Right renal pelvis (tissue), 4 donors: ENCODE data around the gene RBM23. TPM values are rescaled to one million over a fixed set of nuclear protein-coding genes. Genes with fewer than 3 reads are reported as not detected.
"Not testable (repeated sequence)": the region's sequence is repeated elsewhere in the genome, so short reads cannot be mapped to it uniquely, and the experiment has no call there.

Source experiments
- DNase-seq, 4 donors: peaks; one replicate each; pipeline ENCODE4 v3.0.0-alpha.2; 2013; ENCODE audit warnings: low read depth in 4 of 4, low spot score in 3 of 4, missing footprints in 1 of 4
- polyA plus RNA-seq, 4 donors: library from polyadenylated mRNA; unstranded; fragments of 120-200 nt; gene quantifications; one replicate each; pipeline ENCODE4 v1.2.1, GENCODE V29; 2013; ENCODE audit not compliant: insufficient read length in 4 of 4

The RBM23 gene
- polyA plus RNA-seq, 4 donors, result 114 to 126 (median 122) TPM

DNA sequence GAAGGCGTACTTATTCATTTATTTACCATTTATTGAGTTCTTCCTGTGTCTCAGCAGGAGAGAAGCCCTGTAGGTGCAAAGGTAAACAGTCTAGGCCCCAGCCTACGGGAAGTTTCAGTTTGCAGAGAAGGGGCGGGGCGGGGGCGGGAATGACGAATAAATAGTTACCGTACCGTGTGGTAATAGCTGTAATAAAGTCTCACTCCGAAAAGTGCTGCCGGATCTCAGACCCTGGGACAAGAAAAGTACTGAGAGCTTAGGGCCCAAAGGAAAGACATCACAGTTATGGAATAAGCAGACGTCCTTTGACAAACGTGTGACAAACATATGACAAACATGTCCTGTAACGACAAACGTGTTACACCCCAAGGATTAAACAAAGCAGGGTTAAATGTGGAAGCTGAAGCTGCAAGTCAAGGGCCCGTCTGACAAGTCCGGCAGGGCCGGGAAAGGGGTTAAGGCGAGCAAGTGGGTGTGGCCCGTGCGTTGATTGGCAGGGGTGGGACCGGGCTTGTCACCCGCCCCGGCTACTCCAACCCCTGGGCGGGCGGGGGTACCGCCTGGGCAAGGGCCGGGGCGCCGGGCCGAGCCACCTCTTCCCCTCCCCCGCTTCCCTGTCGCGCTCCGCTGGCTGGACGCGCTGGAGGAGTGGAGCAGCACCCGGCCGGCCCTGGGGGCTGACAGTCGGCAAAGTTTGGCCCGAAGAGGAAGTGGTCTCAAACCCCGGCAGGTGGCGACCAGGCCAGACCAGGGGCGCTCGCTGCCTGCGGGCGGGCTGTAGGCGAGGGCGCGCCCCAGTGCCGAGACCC lies 47.5 kb downstream of the RBM23 start, which contains the start of gene LRP10:
TSS of gene LRP10 (plus strand) at position 517 of the 809 bp plus-strand sequence. CDS start 564 bp downstream, outside the sequence.
- peak in 3 of 4 donors; percentile 82 to 86 (median 84) for DNase-seq

- no peak for DNase-seq
These were observed 48.1 kb downstream of the RBM23 start for GRCh38 chr14:22870811-22871223.

- DNase-seq, result no peak
These were observed 52.1 kb downstream of the RBM23 start for GRCh38 chr14:22866874-22867273.

DNA sequence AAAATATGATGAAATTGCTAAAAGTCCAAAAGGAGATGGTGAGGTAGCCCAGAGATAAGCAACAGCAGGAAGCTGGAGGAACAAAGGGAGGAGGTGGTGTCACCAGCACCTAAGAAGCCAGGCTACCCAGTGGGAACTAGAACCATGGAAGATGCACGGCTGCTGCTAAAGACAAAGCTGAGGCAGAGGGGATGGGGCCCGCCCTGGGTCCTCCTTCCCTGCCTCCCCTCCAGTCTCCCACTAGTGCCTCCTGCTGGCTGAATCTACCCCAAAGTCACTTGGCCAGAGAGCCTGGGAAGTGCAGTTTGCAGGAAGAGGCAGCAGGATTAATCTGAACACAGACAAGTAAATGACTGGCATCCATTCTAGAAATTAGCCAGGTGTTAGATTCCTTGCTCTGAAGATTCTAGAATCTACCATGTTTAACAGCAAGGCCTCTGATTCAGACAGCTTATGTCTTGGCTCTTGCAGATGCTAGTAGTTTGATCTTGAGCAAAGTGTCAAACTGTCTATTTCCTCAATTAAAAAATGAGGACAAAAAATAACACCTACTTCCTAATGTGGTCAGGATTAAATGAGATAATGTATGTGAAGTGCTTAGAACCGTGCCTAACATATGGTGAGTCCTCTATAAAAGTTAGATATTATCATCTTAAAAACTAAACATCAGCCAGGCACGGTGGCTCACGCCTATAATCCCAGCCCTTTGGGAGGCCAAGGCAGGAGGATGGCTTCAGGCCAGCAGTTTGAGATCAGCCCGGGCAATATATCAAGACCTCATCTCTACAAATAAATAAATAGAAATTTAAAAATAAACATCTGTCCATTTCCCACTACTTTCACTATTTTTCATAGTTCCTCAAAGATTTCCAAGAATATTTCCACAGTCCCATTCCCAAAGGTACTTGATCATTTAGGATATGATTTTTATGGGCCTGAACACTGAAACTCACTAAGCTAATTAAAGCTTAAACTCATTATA lies 53.2 kb downstream of the RBM23 start:
- DNase-seq, result no peak

- no peak for DNase-seq
These were observed 54.0 kb downstream of the RBM23 start for GRCh38 chr14:22864979-22865378.

GRCh38 chr14:22861651-22862050 lies 57.3 kb downstream of the RBM23 start:
- no peak for DNase-seq

DNA sequence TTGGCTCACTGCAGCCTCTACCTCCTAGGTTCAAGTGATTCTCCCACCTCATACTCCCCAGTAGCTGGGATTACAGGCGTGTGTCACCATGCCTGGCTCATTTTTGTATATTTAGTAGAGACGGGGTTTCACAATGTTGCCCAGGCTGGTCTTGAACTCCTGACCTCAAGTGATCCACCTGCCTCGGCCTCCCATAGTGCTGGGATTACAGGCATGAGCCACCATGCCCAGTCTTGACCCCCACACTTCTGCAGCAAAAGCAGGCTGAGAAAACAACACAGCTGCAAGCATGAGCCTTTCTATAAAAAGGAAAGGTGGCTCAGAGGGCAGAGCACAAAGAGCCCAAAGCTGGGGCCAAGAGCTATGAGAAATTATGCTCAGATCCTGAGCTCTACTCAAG lies 58.6 kb downstream of the RBM23 start:
- DNase-seq, result not testable (repeated sequence)

- no peak for DNase-seq
These were observed 62.5 kb downstream of the RBM23 start for GRCh38 chr14:22856428-22856827.

DNA sequence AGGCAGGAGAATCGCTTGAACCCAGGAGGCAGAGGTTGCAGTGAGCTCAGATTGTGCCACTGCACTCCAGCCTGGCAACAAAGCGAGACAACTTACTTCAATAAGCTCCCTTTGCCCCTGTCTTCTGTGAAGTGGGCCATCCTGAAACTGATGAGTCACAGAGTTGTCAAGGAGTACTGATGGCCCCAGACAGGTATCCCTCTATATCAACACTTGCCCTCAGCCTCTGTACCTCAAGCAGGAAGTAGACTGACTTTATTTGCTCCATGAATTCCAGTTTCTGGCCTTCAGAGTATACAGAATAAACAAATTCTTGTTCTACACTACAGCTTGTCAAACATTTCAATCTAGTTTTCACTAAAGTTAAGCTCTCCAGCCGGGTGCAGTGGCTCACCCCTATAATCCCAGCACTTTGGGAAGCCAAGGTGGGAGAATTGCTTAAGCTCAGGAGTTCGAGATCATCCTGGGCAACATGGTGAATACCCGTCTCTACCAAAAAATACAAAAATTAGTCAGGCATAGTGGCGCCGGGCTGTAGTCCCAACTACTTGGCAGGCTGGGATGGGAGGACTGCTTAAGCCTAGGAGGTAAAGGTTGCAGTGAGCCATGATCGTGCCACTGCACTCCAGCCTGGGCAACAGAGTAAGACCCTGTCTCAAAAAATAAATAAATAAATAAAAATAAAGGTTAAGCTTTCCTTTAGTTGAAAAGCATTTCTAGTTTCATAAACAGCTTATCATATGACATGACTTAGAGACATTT lies 63.8 kb downstream of the RBM23 start:
- no peak for DNase-seq

DNA sequence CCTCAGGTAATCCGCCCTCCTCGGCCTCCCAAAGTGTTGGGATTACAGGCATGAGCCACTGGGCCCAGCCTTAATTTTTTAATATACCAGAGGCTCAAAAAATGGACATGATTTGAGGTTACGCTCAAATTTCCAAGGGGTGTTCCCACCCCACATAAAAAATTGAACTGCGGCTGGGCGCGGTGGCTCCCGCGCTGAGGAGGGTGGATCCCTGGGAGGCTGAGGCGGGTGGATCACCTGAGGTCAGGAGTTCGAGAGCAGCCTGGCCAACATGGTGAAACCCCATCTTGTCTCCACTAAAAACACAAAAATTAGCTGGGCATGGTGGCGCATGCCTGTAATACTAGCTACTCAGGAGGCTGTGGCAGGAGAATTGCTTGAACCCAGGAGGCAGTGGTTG lies 64.7 kb downstream of the RBM23 start:
- DNase-seq, result not testable (repeated sequence)

DNA sequence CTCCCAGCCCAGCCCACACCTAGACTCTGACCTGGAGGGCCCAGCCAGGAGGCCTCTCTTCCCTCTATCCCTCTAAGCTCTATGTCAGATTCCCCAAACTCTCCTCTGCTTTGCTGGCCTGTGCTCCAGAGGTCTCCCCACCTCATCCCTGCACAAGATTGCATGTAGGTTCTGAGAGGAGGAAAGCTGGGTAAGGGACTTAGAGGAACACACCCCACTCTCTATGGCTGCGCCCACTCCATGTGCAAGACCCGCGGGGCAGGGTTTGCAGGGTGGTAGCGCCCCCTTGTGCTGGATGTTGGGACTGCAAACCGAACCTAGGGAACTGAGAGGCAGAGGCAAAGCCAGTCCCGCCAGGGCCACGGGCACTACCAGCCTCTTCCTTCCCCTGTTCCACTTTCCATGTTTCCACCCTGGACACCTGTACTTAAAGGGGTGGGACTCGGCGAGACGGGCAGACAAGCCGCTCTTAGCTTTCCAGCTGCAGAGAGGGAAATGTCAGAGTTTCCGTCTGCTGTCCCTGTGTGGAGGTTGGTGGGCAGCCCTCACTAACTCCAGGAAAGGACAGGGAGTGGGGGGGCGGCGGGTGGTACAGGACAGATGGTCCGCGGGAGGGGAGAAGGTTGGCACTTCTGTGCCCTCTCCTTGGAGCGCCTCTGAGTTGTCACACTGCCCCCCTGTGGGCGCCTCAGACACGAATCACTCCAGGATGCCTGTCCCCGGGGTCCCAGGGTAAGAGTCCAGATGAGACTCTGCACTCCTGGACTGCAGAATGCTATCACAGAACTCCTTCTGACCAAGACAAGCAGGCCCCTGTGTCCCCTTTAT lies 65.8 kb downstream of the RBM23 start:
- DNase-seq, result peak in 3 of 4 donors; percentile 78 to 85 (median 84)

- no peak for DNase-seq
These were observed 66.4 kb downstream of the RBM23 start for GRCh38 chr14:22852599-22852939.

DNA sequence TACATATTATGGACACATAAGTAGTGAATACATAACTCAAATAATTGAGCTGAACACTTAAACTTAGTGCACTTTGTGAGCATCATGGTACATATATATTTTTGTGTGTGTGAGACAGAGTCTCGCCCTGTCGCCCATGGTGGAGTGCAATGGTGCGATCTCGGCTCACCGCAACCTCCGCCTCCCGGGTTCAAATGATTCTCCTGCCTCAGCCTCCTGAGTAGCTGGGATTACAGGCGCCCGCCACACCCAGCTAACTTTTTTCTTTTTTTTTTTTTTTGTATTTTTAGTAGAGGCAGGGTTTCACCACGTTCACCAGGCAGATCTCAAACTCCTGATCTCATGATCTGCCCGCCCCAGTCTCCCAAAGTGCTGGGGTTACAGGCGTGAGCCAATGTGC lies 66.8 kb downstream of the RBM23 start:
- DNase-seq, result not testable (repeated sequence)

DNA sequence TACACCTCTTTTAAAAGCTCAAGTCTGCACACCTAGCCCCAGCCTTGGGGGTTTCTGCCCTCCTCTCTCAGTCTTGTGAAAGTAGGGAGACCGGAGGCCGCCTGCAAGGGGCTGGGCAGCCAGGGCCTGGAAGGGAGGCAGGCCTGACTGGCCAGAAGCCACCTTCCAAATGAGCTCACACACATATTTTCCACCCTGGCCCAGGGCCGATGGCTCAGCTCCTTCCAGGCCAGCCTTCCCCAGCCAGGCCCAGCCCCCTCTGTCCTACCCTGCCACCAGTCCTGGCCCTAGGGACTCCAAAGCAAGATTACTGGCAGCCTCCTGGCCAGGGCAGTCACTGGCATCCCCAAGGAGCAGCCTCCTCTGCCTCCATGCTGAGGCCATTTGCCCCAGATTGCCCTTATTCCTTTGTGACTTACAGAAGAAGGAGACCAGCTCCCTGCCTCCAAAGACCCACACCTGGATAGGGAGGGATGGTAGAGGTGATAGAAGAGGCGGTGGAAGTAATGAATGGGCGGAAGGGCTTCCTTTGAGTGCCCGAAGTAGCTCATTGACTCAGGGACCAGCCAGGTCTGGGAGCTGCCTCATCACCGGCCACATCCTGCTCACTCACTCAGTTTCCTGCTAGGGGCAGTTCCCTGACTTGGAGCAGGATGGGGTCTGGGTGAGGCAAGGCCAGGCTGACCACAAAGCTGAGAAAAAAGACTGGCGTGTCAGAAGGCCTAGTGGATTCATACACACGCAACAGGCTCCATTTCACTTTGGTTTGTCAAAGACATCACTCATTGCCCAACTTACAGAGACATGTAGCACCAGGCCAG lies 67.8 kb downstream of the RBM23 start:
- DNase-seq, result no peak

DNA sequence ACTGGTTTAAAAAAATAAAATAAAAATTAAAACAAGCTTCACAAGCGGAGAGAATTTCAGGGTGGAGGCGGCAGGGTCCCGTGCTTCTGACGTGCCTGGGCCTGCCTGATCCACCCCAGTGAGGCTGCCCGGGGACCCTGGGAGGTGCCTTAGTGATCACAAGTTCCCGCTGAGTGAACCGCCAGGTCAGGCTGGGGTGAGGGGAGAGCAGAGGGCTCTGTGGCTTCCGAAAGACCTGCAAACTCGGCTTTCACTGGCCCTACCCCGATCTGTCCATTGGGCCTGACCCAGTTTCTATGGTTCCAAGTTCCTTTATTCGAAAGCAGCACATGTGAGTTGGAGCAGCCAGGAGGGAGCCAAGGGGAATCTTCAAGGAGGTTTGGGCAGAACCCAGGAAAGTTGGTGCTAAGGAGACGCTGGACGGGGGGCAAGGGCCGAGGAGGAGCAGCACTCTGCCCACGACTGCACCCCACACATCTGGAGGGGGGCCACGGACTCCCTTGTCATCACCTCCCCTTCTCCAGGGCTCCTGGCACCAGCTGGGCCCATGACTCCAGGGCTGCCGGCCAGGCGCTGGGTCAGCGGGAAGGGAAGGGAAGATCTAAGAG lies 69.6 kb downstream of the RBM23 start:
- DNase-seq, result peak in 1 of 4 donors; percentile 18

GRCh38 chr14:22848351-22849164 lies 70.4 kb downstream of the RBM23 start:
- DNase-seq, result peak in 1 of 4 donors; percentile 44

GRCh38 chr14:22847661-22848341 lies 71.1 kb downstream of the RBM23 start:
- no peak for DNase-seq
